HG02588 (cell line): Measurements from ENCODE around the gene WRNIP1.
A peak's percentile ranks its signal among the peaks of the same experiment; 100 is the strongest.

Experiments used
- ATAC-seq: cut with Tn5 transposase; IDR thresholded peaks from one replicate; pipeline ENCODE4 v1.9.1; 2021; ENCODE audit warnings: mild to moderate bottlenecking, moderate library complexity; ENCODE audit not compliant: unreplicated experiment

The WRNIP1 gene

DNA sequence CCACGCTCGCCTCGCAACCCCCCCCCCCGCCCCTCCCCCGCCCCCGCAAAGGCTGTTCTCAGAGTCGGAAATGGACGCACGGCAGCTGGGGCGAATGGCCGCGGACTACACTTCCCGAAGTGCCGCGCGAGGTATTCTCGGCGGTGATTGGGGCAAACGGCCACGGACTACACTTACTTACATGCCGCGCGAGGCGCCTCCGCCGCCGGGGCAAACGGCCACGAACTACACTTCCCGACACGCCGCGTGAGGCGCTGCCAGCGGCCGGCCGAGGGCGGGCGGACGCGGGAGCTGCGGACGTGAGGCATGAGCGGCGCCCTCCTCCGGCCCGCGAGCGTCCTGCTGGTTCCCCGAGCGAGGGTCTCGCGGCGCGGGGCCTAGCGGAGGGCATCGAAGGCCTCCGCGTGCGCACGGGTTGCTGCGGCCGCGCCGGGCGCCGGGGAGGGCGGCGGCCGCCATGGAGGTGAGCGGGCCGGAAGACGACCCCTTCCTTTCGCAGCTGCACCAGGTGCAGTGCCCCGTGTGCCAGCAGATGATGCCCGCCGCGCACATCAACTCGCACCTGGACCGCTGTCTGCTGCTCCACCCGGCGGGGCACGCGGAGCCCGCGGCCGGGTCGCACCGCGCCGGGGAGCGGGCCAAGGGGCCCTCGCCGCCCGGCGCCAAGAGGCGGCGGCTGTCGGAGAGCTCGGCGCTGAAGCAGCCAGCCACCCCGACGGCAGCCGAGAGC is at the start of gene WRNIP1:
TSS of gene WRNIP1 (plus strand) at position 228 of the 730 bp plus-strand sequence. CDS start at position 458, 230 bp downstream.
- peak; percentile 88 for ATAC-seq

DNA sequence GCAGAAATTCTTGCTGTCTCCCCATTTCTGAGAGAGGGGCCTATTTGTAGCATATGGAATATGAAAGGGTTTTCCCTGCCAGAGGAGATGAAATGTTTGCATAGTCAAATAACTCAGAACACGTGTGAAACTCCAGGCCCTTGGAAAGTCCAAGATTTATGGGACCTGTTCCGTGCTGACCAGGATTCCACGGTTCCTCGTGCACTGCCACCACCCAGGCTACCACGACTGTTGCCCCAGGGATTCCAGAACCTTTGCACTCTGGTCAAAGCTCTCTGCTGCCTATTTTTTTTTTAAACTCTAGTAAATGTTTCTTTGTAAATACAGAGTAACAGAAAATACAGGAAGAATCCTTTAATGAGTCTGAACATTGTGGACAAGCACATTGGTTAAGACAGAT is 49.5 kb upstream of the WRNIP1 start:
- no peak for ATAC-seq

DNA sequence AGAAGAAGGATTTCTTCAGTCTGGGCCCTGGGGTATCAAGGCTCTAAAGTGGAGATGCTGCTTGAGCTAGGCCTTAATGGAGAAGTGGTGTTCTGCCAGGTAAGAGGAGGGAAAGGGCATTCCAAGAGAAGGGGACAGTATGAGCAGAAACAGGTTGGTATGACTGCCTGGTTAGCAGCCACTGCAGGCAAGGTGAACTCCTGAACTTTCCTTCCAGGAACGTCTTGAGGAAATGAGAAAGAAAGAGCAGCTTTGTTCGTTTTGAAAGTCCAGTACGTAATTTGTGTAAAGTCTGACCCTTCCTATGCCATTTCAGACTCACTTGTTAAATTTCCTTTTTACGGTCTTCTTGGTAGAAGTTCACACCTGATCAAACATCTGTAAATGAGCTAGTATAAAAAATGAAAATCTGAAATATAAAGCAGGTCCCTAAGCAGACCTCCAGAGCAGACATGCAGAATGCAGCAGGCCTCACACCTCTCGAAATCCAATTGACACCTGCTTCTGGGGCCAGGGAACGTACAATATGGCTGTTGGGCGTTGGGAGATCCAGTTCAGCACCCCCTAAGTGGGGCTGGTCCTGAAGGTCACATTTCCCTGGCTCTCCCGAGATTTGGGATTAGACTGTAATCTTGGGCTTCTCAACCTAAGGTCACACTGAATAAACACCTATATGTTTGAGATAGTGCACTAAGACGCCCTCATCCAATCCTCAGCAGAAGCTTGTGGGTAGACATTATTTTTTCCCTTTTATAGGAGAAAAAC is 48.1 kb upstream of the WRNIP1 start:
- ATAC-seq, result no peak

DNA sequence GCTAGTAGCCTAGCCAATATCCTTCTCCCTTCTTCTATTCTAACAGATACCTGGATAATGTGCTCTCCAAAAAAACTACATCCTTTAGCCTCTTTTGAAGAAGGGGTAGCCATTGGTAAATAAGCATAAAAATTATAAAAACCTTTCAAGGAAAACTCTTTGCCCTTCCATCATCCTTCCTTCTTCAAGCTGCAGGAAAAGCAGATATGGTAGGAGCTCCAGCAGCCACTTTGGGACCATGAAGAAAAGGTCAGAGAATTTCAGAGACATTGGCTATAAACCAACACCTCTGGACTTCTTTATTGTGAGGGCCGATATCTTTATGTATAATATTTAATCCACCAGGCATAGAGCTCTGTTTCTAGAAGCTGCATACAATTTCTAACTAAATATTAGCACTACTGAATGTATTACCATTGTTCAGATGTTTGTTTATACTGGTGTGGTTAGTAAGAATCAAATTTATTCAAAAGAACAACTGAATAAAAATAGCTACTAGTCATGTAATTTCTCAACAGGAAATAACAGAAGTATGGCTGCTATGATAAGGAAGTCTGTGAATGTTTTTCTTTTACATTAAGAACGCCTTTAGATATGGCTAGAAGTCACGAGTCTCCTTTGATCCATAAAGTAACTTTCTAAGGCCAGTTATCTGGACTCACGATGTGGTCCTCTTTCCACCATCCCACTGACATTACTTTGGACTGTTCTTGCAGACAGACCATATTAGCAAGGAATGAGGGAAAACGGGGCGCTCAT is 46.7 kb upstream of the WRNIP1 start:
- no peak for ATAC-seq

DNA sequence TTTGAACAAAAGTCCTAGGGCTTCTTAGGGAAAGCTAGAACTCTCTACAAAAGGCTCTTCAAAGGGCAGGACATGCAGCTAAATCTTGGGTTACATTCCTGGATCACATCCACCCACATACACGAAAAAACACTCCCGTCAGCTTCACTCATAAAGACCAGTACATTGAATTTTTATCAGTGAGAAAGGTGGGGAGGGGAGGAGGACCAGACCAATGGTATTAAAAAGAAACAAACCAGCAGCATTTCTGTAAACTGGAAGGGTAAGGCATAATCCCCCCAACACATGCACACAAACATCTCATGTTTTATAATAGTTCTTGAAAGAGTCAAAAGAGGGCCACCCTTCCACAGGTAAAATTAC is 46.1 kb upstream of the WRNIP1 start:
- no peak for ATAC-seq

DNA sequence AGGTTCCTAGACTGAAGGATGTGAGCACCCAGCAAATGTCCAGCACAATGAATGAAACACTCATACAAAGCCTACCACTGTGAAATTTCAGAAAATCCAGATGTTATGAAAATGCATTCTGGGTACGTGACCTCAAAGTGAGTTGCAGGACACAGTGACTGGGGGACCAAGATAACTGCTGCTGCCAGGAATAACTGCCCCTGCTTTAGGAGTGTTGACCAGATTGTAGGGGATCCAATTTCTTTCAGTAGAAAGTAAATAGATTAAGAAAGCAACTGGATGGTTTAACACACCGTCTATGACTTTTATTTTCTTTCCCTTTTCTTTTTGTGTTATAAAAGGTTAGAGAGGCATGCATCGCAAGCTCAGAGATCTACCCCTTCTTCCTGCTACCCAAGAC is 44.0 kb upstream of the WRNIP1 start:
- ATAC-seq, result no peak

DNA sequence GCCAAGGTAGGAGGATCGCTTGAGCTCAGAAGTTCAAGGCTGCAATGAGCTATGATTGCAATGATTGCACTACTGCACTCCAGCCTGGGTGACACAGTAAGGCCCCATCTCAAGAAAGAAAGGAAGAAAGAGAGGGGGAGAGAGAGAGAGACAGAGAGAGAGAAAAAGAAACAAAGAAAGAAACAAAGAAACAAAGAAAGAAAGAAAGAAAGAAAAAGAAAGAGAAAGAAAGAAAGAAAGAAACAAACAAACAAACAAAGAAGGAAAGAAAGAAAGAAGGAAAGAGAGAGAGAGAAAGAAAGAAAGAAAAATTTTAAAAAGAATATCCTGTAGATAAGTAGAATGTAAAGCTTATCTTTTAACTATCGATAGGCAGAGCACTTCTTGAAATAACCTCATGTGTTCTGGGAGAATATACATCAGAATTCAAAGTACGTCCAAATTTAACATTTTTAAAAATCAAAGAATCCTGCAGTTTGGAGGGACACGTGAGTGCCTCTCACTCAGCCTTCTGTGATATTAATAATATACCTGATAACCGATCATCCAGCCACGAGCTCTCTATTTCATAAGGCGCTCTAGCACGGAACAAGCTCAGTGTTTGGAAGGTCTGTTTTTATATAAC is 39.7 kb upstream of the WRNIP1 start:
- ATAC-seq, result no peak

DNA sequence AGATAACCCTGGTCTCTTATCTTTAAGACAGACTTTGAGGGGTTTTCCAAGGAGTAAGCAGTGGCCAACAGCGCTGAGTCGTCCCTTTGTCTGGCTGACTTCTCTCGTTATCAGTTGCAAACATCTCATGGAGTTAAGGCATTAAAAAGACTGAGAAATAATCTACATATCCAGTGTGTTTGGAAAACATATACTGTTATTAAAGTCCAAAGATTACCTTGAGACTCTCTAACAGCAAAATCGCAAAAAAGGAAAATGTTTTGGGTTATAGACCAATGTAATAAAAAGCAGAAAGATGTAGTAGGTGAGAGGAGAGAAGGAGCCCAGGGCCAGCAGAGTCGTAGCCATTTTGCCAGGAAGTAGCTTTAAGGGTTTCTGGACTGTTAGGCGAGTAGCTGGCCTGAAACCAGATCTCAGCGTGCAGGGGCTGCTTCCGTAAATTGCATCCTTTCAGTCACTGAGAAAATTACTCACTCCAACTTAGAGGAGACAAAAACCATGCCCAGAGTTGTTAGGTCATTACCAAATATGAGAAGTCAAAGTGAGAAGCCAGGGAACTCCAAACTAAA is 39.1 kb upstream of the WRNIP1 start:
- no peak for ATAC-seq

DNA sequence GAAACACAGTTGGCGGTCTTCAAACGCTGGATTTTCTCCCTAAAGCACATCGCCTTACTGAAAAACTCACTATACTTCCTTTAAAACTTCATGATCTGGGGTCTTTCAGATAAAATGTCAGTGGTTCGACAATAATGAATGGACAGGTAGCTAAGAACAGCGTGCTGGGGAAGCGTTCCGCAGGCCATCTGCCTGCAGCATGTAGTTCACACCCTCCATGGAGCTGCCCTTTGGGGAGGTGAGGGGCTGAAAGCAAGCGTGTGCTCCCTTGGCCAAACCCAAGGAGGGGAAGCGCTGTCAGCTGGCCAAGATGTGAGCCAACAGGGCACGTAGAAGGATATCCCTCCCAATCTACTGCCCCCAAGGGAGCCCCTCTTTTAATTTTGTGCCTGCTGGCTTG is 35.3 kb upstream of the WRNIP1 start:
- no peak for ATAC-seq

DNA sequence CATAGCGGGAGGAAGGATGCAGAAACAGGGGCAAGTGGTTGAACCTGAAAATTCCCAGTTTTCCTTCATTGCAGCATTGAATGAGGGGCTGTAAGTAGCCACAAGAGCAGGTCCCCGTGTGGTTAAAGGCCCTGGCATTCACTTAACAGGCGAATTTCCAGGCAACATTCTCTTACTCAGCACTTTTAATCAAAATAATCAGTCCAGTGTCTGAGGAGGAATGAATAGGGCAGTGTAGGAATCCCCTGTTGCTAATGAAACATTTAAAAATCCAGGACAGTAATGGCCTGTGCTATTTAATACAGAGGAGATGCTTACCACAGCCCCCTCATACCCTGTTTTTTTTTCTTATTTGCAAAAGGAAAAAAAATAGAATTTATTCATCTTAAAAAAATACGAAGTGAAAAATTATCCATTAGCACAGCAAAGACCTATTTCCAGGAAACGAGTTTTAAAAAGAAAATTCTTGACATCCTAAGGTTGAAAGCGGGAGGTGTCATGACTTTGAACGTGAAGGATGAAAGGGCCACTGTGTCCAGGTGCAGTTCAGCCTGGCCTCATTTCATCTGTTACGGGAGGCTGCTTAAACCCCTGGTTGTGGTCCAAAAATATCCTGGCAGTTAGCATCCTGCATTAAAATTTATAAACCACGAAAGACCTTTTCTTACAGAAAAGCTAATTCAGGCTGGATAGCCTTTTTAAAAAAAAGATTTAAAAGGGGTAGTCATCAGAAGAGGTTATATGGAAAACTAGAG is 34.7 kb upstream of the WRNIP1 start:
- no peak for ATAC-seq

DNA sequence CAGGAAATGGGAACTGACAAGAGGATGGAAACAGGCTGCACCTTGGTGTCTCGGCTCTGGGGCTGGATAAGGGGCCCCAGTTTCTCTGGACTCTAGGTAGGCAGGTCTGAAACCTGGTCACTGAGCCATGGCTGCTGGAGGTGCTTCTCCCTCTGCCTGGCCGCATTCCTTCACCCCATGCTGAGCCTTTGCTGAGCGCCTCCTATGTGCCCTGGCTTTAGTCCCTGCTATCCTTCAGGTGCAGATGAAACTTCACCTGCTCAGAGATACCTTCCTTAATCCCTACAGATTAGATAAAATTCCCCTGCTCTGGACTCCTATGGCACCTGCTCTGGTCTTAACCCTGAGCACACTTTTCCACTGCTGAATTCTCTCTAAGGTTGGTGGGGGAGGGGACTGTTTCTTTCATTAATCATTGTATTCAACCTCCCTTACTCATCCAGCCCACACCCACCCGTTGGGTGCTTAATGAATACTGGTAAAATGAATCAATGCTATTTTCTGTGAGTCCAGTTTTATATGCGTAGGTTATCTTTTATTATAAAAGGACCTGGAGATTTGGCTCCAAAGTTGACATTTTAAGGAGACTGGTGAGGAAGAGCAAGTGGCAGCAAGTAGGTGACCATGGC is 33.8 kb upstream of the WRNIP1 start:
- ATAC-seq, result no peak

DNA sequence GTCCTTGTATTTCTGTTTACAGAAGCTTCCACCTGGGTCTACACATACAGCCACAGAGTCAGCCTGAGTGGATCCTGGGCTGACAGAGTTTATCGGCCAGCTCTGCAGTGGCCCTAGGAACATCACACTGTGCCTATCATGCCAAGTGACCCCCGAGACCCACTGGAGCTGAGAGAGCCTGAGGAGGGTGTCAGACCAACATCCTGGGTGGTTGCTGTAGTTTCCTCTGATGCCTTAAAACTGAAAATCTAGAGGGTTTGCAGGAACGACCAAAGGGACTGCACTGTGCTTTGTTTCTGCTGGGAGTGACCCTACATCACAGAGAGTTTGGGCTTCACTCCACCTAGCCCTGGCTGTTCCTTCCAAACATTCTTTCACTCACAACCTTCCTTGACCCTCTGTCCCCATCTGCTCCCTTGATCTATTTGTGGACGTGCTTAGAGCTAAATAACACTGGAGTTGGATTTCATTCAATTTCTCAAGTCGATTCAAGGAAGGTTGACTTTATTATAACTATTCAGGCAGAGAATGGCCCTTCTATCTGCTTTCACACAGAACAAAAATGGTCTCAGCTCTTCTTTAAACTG is 32.6 kb upstream of the WRNIP1 start:
- no peak for ATAC-seq

DNA sequence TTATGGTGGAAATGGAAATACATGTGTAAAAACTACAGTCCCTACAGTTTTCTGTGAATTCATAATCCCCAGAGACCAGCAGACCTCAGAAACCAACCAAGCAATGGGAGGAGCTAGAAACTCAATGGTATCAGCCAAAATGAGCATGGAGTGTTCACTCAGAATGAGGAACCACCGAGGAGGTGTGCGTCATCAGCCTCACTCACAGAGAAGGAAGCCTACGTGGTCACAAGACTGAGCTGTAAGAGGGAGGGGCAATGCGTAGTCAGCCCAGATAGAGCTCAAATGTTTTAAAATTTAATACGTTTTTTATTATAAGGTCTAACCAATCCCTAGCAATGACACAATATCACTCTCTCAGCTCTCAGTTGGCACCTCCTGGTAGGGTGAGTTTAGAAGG is 31.9 kb upstream of the WRNIP1 start:
- ATAC-seq, result peak; percentile 70

DNA sequence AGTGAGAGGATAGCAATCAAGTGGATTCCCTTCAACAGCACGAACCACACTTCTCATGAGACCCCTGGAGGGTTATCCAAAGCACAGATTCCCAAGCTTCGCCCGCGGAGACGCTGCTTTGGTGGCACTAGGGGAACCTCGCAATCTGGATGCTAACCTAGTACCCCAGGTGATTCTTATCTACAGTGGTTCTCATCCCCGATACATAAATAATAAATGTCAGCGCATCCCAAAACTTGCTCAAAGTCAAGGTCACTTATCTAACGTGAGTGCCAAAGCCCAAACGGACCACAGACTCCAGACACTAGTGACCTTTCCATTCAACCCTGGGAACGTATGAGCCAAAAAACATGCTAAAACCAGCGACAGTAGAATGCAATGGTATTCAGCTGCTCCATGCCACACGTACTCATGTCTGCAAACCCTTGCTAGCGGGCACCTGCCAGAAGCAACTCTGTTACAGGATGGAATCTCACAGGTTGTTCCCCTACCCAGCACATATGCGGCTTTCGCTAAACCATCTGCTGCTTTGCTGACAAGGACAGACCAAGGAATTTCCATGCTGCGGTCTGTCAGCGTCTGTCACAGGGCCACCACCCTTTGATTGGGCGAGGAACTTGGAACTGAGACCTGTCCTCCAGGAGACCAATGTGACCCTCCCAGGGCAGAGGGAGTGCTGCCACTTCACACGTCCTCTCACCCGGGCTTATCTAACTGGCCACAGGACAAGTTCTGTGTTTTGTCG is 31.3 kb upstream of the WRNIP1 start:
- peak; percentile 4 for ATAC-seq

DNA sequence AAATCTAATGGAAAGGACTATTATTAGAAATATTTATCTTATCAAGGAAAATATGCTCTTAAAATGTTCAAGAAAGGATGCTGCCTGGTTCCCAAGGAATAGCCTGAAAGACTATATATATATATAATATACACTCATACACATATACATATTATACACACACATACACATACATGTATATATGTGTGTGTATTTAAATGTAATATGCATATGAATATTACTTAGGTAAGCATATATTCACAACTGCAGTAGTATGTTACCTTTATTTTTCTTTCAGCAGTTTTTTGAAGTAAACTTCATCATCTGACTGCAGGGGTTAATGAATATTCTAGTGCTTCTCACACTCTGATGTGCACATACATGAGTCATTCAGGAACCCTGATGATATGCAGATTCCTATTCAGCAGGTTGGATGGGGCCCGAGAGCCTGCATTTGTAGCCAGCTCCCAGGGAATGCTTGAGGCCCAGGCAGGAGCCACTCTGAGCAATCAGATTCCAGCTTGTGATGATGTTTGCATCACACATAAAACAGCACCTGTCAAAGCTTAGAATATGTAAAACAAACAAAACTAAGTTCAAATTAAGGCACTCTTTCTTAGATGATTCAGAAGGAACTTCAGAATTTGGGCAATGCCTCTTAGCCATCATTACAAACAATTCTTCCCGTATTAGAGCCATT is 30.6 kb upstream of the WRNIP1 start:
- no peak for ATAC-seq

DNA sequence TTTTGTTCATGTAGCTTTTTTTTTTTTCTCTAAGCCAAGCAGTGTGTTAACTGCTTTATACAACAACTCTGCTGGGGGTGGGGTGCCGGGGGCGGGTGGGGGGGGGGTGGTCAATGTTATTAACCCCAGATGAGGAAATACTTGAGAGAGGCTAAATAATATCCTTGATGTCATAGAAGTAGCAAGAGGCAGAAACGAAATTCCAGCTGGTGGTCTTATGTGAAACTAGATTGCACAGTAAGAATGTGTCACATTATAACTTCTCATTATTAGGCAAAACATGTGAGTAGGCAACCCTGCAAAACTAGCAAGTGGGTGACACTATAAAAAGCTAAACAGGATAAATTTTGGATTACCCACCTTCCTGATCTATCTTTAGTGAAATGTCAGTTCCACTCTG is 27.3 kb upstream of the WRNIP1 start:
- ATAC-seq, result no peak

DNA sequence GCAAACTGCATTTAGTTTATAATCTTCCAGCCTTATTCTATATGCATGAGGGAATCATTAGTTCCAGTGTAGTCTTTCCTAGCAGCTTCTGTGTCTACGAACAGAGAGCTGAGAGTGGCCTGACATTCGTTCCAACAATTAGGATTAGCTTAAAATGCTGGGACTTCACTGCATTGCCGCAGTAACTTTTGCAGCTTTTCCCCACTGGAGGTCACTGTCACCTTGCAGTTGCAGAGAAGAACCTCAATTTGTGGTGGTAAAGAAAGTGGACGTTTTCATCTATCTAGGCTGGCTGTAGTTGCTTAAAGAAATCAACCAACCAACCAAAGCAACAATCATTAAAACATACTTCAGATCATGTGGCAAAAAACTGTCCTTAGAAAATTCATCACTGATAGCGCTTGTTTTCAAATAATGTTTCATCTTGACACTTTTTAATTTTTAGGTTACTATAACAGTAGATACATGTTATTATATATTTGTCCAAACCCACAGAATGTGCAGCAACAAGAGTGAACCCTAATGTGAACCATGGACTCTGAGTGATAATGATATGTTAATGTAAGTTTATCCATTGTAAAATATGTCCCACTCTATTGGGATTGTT is 26.7 kb upstream of the WRNIP1 start:
- ATAC-seq, result no peak

DNA sequence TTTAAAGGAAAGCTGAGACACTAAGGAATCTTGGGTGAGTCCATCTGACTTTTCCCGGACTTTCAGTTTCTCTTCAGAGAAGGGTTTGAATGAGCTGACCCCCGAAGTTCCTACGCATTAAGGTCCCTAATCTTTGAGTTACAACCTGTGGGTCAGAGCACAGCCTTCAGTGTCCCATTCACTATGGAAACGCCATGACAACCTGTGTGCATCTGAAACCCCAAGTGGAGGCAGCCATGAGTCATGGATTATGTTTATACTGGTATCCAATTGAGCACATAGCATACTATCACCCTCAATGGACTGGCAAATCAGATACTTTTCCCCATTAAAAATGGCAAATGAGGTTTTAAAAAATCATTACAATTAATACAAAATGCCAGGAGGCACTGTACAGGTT is 25.9 kb upstream of the WRNIP1 start:
- ATAC-seq, result no peak
